HG02623 (cell line): ENCODE data around the gene GNA12.

ENCODE experiments used
- ATAC-seq: cut with Tn5 transposase; IDR thresholded peaks from one replicate; pipeline ENCODE4 v1.9.1; 2021; ENCODE audit warnings: moderate library complexity; ENCODE audit not compliant: unreplicated experiment

Gene GNA12

DNA sequence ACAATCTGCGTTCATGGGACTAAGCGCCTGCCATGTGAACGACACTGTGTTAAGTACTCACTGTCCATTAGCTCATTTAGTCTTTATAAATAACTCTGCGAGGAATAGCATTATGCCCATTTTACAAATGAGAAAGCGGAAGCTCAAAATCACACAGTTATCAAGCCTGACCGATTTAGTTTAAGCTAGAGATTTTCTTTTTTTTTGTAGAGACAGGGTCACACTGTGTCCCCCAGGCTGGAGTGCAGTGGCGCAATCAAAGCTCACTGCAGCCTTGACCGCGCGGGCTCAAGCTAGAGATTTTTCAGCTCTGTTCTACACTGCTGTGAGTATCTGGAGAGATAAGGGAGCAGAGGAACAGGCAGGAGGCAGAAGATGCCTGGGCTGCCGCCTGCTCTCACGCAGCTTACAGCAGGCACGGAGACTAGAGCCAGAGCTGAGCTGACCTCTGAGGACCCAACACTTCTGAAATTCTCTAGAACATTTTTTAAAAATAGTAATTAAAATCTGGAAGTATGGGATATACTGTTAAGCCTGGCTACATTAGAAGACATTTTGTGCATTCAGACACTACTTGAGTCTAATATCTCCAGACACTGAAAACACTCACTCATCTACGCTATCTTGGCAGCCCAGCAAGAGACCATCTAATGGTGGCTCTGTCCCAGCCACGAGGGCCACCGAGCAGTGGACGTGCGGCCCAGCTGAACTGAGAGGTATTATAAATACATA lies 38.7 kb downstream of the GNA12 start:
- no peak for ATAC-seq

DNA sequence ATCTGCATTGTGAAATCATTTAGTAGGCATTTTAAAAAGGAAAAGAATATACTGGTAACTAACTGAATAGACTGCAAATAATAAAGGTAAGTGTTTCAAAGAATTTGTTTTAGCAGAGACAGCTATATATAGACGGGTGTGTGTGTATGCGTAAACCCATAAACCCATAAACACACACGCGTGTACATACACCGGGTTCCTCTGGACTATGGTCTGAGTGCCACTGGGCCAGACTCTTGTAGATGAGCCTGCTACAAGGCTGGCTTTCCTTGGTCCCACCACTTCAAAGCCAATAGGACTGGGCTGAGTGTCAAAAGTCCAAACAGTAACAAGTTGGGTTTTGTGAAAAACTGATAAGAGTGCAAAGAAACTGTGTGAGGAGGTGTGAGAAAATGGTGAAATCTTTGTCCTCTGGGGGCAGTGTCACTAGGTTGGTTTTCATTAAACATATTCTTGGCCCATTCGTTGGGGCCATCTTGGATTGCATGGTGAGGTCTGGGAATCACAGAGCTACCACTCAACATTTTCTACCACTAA lies 39.8 kb downstream of the GNA12 start:
- ATAC-seq: no peak

DNA sequence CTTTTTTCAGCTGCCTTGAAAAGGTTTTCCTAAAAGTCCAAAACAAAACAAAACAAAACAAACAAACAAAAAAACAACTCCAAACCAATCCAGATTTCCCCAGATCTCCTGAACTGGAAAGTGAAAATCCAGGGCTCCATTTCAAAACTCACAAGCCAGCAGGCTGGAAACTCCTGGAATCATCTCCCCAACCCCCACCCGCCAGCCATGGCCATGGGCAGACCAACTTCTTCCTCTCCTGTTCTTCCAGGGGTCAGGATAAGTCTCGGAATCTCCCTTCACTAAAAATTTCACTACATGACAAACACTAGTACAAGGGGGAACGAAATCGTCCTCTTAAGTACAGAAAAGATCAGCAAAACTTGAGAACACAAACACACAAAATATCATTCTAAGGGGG lies 40.4 kb downstream of the GNA12 start:
- no peak for ATAC-seq

DNA sequence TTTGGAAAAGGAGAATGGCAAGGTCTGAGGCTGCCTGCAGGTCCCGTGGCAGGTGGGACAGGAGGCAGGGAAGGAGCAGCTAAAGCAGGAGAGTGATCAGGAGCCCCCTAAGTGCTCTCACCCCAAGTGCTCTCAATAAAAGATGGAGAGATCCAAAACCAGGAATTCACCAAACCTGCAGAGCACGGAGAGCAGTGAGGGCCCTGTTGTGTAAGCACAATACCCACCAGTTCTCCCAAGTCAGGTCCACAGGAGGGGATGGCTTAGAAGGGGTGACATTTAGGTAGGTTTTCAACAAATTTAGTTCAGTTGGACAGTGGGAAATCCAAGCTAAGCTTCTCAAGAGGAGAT lies 40.8 kb downstream of the GNA12 start:
- no peak for ATAC-seq

DNA sequence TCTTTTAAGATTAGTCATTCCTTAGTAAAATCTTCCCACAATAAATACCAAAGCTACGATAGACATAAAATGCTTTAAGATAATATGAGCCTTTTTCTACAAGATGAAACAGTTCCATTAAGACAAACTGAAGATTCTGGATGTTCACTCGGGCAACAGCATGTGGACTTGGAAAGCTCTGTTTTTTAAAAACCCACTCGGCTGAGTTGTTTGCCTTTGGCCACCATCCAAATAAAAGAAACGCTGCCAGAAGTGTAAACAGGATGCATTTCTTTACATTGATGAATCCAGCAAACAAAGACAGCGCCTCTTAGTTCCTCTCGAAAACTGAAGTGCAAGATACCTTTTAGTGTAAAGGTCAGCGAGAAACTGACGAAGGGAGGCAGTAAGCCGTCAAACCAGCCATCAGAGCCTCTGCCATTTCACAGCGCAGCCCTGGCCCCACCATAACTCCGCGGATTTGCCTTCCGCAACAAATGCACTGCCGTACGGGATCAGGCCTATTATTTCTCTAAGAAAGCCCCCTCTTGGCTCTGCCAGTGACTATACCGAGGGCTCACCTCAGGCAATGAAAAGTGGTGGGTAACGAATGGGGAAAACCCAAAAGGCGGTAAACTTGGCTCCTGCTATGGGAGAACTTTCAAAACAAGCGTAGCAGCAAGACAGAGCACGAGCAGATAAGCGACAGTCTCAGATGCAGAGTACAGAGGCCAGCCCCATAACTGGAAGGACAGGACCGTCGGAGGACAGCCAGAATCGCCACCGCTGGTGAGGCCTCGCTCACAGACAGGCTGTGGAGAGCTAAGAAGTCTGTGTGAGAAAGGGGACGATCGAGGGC lies 41.4 kb downstream of the GNA12 start:
- ATAC-seq: no peak

DNA sequence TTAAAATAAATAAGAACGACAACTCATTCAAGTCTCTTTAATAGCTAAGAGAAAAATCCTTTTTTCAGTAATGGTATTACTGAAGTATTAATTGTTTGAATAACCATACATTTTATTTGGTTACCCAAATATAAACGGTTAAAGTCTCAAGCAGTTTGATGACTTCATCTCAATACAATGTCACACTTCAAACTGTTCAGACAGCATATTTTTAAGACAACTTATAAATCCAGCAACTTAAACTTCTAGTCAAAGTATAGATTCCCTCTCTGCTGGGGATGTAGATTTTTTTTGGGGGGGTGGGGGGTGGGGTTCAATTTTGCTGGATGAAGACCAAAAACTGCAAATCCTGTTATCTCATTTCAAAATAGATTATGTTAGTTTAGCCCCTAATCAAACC lies 42.0 kb downstream of the GNA12 start:
- no peak for ATAC-seq

DNA sequence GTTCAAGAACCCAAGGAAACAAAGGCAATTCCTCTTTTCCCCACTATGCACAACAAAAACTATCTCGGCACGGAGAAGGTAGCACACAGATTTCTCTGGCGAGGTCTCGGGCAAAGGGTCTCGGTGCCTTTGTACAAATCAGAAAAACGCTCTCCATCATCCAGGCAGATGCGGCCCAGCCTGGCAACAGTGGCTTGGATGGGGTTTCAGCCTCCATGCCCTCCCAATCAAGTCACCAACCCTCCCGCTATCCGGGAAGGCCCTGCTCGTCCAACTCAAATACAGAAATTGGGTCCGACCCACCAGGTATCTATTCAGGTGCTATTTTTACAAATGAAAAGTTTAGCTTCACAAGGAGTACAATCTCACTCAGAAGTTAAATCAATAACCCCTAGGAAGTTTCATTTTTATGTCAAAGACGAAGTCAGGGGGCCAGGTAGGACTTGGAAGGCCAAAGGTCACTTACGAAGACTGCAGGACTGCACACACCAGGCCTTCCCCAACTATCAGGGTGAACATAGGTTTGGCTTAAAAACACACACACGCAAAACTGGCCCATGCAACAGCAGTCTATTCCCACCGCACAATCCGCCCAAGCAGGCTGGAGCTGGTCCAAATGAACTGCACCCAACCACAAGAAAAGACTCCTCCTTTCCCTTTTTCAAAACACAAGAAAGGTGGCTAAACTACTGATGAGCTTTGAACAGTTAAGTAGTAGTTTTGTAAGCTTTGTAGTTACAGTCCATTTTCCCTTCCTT lies 43.0 kb downstream of the GNA12 start:
- ATAC-seq: no peak

DNA sequence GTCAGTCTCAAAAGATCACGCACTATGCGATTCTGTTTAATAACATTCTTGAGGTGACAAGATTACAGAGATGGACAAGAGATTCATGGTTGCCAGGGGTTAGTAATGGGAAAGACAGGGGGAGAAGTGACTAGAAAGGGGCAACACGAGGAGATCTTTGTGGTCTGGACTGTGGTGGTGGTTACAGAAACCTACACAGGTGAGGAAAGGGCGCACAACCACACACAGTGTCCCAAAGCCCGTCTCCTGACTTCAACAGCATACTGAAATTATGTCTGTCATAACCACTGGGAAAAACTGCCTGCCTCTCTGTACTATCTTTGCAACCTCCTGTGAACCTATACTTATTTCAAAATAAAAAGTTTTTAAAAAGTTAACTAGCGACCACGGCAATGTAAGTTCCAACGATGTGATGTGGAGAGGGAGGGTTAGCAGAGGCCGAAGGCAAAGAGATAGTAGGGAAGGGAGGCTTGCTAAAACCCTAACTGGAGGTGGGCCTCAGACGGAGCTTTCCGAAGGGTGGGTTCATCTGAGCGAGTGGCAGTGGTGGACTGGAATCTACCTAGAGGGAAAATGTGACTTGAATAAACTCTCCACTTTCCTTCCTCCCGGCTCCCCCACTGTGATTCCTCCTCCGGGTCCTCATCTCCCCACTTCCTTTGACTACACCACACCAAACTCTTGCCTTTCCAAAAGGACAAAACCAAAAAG lies 43.7 kb downstream of the GNA12 start:
- ATAC-seq: no peak

DNA sequence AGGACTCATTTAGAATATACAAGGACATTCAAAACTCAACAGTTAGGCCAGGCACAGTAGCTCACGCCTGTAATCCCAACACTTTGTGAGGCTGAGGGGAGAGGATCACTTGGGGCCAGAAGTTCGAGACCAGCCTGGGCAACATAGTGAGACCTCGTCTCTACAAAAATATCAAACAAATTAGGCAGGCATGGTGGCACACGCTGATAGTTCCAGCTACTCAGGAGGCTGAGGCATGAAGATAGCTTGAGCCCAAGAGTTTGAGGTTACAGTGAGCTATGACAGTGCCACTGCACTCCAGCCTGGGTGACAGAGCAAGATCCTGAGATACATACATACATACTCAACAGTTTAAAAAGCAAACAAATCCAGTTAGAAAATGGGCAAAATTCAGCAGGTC lies 44.9 kb downstream of the GNA12 start:
- no peak for ATAC-seq

DNA sequence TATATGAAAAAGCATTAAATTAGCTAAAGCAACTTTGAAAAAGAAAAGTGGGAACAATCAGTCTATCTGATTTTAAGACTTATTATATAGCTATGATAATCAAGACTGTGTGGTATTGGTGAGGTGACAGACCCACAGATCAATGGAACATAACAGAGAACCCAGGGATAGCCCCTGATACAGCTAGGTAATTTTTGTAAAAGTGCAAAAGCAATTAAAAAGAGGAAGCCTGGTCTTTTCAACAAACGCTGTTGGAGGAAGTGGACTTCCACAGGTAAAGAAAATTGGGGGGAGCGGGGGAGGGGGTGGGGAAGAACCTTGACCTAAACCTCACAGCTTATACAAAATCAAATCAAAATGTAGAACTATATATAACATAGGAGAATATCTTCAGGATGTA lies 45.4 kb downstream of the GNA12 start:
- no peak for ATAC-seq

DNA sequence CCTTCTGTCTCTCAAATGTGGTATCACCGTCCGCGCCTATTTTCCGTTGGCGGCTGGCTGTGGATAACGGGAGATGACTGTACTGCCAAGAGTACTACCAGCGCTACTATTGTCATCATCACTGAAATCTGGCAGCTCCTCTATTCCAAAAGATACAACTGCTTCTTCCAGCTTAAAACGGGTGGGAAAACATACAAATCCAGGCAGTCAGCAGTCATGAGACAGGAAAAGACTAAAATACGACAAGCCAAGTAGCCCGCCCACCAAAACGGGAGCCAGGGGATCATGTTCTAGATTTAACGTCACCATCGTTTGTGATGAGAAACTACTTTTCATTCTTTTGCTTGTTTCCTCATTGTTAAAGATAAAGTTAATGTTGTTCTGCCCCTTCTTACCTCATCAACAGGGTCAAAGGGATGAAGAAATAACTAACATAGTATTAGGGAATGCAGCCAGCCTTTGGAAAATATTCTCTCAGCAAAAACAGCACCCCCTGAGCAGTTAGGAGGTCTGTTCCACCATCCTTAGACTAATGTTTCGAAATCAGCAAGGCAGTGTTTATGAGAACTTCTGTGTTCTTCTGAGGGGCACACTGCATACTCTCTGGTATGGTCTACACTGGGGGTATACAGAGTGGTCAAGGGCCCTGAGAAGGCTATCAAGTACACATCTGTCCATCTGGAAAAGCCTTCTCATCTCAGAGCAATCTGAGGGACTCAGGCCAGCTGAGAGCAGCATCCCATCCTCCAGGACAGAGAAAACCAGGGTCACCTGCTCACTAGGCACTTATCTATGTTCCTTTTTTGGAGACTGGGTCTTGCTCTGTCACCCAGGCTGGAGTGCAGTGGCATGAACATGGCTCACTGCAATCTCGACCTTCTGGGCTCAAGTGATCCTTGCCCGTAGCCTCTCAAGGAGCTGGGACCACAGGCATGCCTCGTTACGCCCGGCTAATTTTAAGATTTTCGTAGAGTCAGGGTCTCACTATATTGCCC lies 47.5 kb downstream of the GNA12 start:
- no peak for ATAC-seq

DNA sequence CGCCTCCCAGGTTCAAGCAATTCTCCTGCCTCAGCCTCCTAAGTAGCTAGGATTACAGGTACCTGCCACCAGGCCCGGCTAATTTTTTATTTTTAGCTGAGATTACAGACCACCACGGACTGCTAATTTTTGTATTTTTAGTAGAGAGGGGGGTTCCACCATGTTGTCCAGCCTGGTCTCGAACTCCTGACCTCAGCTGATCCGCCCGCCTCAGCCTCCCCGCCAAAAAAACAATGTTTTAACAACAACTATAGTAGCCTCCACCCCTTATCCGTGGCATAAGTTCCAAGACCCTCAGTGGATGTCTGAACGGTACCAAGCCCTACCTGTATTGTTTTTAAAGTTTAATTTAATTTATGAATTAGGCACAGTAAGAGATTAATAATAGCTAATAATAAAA lies 48.2 kb downstream of the GNA12 start:
- no peak for ATAC-seq

DNA sequence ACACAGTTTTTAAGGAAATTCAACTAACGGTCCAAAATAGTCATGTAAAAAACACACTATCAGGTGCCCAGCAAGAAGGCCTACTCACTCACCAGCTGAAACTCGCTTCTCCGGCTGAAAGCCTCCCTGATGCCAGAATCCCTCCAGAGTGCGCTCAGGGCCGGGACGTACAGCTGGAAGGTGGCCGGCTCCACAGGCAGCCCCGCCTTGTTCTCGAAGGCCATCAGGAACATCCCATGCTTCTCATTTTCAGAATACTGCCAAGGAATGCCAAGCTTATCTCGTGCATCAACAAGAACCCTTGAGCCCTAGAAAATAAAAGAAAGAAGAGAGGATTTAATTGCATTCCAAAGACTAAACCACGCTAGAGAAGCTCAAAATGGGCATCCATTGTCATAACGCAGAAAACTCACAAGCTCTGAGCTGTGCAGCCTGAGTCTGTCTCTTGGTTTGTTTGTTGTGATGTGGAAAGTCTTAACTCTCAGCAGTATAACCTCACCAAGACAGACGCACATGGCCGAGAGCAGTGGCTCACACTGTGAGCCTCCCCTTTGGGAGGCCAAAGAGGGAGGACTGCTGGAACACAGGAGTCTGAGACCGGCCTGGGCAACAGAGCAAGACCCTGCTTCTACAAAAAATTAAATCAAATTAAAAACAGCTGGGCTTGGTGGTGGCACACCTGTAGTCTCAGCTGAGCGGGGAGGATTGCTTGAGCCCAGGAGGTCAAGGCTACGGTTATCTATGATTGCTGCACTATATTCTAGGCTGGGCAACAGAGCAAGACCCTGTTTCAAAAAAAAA lies 49.1 kb downstream of the GNA12 start:
- no peak for ATAC-seq

DNA sequence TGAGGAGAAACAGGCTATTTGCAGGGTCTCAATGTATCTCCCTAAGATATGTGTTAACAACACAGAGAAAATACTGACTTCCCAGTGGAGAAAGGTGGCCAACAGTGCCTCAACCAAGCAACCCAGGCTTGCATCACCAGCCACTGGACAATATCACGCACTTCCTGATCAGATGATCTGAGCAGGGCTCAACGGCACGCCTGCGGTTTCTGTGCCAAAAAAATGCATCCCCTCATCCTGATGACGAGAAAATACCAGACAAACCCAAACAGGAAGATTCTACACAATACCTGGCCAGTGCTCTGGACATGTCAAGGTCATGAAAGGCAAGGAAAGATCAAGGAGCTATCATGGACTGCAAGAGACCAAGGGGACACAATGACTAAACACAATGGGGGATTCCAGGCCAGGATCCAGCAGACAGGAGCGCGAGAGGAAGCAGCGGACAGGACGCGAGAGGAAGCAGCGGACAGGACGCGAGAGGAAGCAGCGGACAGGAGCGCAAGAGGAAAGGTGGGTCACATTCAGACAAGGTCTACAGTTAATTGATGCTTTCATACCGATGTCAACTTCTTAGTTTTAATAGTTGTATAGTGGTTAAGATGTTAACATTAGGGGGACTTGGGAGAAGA lies 51.1 kb downstream of the GNA12 start:
- no peak for ATAC-seq

DNA sequence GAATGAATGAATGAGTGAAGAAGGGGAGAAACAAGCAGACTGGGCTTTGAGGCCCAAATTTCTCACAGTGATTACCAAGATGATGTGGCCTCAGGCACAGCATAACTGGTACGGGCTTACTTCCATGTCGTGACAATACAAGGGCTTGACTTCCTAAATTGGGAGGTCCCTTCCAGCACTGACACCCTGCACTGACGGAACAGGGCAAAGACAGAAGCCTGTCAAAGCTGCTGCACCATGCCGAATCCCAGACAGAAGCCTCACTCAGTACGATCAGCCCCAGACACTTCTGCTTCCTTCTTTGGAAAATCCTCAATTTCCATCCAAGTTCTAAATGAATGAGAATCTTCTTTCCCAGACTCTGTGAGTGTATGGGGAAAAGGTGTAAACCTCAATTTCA lies 51.9 kb downstream of the GNA12 start:
- ATAC-seq: no peak

DNA sequence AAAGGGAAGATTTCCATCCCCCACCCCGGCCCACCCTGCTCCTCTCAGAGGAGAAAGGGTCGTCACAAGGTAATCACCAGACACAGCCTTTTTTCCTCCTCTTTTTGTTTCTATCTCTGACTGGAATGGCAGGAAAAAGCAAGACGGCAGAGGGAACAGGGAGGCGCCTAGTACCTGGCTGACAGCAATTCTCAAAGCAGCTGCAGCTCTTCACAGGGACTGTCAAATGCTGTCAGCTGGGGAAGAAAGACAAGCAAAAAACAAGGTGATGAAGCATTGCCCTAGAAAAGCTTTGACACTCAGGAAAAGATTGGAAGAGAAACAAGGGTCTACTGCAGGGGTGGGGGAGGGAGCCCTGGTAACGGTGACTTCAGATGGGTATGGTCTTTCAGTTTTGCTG lies 52.7 kb downstream of the GNA12 start:
- no peak for ATAC-seq

DNA sequence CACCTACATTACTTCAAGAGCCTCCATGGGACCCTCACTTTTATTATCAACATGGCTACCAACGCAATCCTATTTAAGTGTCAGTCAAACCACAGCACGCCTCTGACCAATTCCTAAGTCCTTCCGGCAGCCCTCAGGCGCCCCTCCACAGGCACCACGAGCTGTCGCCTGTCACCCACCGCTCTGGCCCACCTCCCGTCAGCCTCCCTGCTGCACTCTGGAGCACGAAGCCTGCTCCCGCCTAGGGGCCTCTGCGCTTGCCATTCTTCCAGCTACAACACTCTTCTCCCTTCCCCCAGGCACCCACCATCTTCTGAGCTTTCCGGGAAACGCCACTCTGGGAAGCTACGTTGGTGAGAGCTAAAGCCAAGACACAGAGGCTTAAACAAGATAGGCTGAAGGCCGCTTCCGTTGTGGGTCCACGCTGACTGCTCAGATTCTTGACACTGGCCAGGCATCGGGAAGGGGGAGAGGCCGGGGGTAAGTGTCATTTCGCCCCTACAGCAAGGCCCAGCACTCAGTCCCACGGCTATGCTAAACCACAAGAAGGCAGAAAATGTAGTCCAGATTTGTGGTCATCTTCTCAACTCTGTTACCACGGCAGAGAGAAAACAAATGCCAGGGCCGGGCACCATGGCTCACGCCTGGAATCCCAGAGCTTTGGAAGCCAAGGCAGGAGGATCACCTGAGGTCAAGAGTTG lies 56.7 kb downstream of the GNA12 start:
- no peak for ATAC-seq

DNA sequence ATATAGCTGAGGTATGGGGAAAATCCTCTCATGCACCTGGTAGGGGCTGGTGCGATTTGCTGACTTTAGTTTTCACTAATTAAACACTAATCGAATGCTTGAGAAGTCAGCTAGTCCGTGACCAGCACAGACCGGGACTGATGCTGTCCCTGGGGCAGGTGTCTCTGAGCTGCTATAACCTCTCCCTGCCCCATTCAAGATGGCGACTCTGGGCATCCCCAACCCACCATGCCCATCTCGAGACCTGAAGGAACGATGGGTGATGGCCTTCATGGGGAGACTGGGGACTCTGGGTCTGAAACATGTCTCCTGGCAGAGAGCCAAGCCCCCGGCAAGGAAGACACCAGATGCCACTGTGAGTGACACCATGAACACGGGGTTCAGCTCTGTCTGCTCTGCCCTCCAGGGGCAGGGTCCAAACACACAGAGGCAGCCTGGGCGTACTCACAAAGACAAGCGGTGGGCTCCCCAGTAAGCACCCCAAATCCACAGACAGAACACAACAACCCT lies 57.4 kb downstream of the GNA12 start:
- ATAC-seq: no peak
